ENCODE results near the gene POLR2E.

POLR2E gene

GRCh38 chr19:1063909-1064660 lies 31.1 kb downstream of the POLR2E start:
- no peak for DNase-seq (ENCODE audit: low spot score)

GRCh38 chr19:1063030-1063908 lies 31.9 kb downstream of the POLR2E start:
- no peak for DNase-seq (ENCODE audit: low spot score)

- no peak for DNase-seq (ENCODE audit: low spot score)
Measured at GRCh38 chr19:1062387-1063029, 32.7 kb downstream of the POLR2E start.

GRCh38 chr19:1061987-1062386 lies 33.2 kb downstream of the POLR2E start:
- DNase-seq (ENCODE audit: low spot score), result no peak

- no peak for DNase-seq (ENCODE audit: low spot score)
Measured at GRCh38 chr19:1060689-1061088, 34.5 kb downstream of the POLR2E start.

GRCh38 chr19:1058112-1058511 lies 37.1 kb downstream of the POLR2E start:
- DNase-seq (ENCODE audit: low spot score), result no peak

GRCh38 chr19:1057176-1057855 lies 37.9 kb downstream of the POLR2E start:
- no peak for DNase-seq (ENCODE audit: low spot score)

GRCh38 chr19:1055886-1056620 lies 39.1 kb downstream of the POLR2E start:
- no peak for DNase-seq (ENCODE audit: low spot score)

GRCh38 chr19:1055028-1055425 lies 40.1 kb downstream of the POLR2E start:
- no peak for DNase-seq (ENCODE audit: low spot score)

- DNase-seq (ENCODE audit: low spot score), result no peak
Measured at GRCh38 chr19:1054102-1055027, 40.8 kb downstream of the POLR2E start.

GRCh38 chr19:1053176-1054101 lies 41.7 kb downstream of the POLR2E start:
- no peak for DNase-seq (ENCODE audit: low spot score)

GRCh38 chr19:1052349-1052975 lies 42.7 kb downstream of the POLR2E start:
- no peak for DNase-seq (ENCODE audit: low spot score)

GRCh38 chr19:1051791-1052190 lies 43.4 kb downstream of the POLR2E start:
- DNase-seq (ENCODE audit: low spot score), result no peak

- DNase-seq (ENCODE audit: low spot score), result no peak
Measured at GRCh38 chr19:1050989-1051788, 44.0 kb downstream of the POLR2E start.

- no peak for DNase-seq (ENCODE audit: low spot score)
Measured at GRCh38 chr19:1049800-1050199, 45.4 kb downstream of the POLR2E start.

GRCh38 chr19:1049106-1049505 lies 46.1 kb downstream of the POLR2E start:
- DNase-seq (ENCODE audit: low spot score), result no peak

- DNase-seq (ENCODE audit: low spot score), result no peak
Measured at GRCh38 chr19:1047696-1048147, 47.5 kb downstream of the POLR2E start.

All from SW480 (cell line).